NCI-H2029 (cell line): Measurements from ENCODE around the gene C1GALT1.

Experiments used
- DNase-seq: peaks from one replicate; lab custom pipeline; 2025; lab: John Stamatoyannopoulos, UW

Gene C1GALT1

GRCh38 chr7:7272294-7272693 is 90.0 kb downstream of the C1GALT1 start:
- no peak for DNase-seq

GRCh38 chr7:7274782-7275181 is 92.4 kb downstream of the C1GALT1 start:
- DNase-seq = no peak

- DNase-seq = no peak
These were observed 93.8 kb downstream of the C1GALT1 start for GRCh38 chr7:7276161-7276560.

- no peak for DNase-seq
These were observed 108.2 kb downstream of the C1GALT1 start for GRCh38 chr7:7290429-7291122.

GRCh38 chr7:7292085-7292484 is 109.7 kb downstream of the C1GALT1 start:
- DNase-seq = no peak

- DNase-seq = no peak
These were observed 110.3 kb downstream of the C1GALT1 start for GRCh38 chr7:7292608-7293007.

GRCh38 chr7:7293092-7293491 is 110.7 kb downstream of the C1GALT1 start:
- DNase-seq = no peak

GRCh38 chr7:7294911-7295310 is 112.6 kb downstream of the C1GALT1 start:
- no peak for DNase-seq
